CD4-positive, alpha-beta T cell treated with Interleukin-1 beta for 1 hour (primary cell): ENCODE measurements around the gene ZDHHC4.

ENCODE experiments used
- DNase-seq, 2 donors: peaks; one replicate each; pipeline ENCODE4 v3.0.0-alpha.2; 2020 to 2022

The ZDHHC4 gene

DNA sequence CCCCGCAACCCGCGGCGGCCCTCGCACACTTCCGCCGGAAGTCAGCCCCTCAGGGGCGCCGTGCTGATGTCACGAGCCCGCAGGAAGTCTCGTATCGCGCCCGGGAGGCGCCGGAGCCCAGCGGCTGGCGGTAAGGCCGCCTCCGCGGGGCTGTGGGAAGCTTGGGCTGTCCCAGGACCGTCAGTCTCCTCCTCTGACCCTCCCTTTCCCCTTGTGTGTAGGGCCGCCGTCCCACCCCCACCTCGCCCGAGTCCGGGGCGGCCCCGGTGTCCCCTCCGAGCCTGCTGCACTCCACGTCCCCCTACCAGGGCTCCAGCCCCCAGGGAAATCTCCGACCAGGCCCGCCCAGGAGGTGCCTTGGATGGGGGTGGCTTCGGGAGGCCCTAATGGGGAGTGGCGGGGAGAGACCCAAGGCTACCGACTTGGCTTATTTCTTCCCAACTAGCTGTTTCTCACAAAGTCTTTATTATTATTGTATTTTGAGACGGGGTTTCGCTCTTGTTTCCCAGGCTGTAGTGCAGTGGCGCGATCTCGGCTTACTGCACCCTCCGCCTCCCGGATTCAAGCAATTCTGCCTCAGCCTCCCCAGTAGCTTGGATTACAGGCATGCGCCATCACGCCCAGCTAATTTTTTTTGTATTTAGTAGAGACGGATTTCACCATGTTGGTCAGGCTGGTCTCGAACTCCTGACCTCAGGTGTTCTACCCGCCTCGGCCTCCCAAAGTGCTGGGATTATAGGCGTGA is at the start of gene ZDHHC4:
ZDHHC4 (plus strand) TSS at position 86 of the 745 bp plus-strand sequence. CDS start 3,108 bp downstream, outside the sequence.
- peak; percentile 88 to 92 for DNase-seq

DNA sequence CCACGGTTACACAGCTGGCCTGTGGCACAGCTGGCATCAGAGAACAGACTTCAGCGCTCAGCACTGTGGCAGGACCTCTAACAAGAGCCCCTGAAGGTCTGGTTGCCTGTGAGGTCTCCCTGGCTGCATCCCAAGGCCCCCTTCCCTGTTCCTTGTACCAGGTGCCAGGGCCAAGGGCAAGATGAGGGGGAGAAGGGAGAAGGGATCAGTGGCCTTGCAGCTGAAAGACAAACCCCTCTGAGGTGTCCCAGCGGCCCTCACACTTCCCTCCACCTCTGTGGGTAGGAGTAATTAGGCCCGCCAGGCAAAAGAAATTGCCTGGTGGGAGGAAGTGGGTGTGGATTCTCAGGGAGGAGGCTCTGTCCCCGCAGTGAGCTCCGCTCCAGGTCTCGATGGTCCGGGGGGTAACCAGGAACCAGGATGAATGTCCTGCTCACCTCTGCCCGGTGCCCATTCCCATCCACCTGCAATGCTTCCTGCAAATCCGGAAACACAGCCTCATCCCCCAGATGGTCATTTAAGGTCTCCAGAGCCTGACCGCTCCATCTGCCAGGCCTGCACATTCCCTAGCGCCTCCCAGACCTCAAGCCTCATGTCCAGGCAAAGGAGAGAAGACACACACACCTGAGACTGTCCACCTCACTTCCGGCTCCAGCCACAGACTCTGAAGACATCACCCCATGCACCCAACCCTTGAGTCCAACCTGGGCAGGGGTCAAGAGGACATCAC is 48.7 kb upstream of the ZDHHC4 start:
- DNase-seq, result no peak

GRCh38 chr7:6529643-6530042 is 47.6 kb upstream of the ZDHHC4 start:
- DNase-seq, result no peak

DNA sequence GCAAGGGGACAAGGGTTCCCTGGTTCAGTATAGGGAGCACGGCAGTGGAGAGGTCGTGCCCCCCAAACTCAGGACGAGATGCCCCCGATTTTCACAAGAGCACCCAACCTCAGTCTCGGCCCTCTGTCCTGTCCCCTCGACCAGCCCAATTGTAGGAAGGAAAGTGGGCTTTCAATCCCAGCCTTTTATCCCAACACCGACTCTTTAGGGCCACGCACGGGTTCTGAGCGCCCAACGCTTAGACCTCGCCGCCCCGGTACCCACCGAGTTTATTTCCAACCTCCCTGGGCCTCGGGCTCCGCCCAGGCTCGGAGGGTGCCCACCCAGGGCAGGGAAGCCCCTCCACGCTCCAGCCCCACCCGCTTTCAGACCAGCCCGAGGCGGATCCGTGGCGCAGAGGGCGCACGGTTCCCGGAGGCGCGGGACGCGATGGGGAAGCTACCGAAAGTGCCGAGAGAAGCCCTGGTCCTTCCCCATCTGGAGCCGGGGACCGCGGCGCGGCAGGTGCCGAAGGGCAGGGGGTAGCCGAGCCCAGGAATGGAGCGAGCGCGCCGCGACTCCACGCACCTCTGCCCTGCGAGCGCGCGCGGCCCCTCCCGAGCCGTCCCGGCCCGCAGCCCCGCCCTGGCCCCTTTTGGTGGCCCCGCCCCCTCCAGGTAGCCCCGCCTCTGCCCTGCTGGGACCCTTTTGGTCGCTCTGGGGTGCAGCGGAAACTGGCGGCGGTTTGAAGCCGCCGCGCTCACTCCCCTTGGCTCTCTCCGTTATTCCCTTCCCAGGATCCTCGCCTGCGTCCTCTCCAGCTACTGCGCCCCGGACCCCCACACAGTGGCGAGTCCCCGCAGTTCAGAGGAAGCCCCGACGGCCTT is 46.4 kb upstream of the ZDHHC4 start:
- DNase-seq, result peak; percentile 65 to 72

DNA sequence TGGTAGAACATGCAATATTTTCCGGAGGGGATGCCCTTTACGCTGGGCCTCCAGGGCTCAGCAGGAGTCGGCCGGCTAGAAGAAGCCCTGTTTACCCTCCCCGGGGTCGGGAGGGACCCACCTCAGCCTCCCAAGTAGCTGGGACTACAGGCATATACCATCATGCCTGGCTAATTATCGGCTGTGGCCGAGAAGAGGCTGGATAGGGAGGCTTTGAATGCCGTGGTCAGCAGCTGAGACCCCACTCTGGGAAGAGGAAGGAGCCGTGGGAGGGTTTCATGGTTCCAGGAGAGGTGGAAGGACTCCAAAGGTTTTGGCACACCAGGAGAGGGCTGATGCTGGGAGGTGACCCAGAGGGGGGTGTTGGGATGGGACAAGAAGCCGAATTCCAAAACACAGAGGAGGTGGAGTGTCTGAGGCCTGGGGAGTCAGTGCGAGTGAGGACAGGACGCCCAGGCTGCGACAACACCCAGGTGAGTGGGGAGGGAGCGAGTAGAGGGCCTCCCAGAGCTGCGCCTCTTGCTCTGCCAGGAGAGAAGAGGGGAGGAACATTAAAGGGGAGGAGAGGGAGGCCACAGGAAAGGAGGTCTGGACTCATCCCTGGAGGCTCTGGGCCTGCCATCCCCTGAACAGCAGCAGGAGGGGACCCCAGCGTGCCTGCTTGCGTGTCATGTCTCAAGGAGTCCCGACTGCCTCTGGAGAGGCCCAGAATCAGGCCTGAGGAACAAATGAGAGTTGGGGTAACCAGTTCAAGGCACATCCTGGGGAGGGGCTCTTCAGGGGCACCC is 45.6 kb upstream of the ZDHHC4 start:
- DNase-seq, result no peak

GRCh38 chr7:6532516-6532915 is 44.7 kb upstream of the ZDHHC4 start:
- no peak for DNase-seq

- DNase-seq, result no peak
Measured at GRCh38 chr7:6533893-6534495, 43.3 kb upstream of the ZDHHC4 start.

- DNase-seq, result no peak
Measured at GRCh38 chr7:6536262-6537260, 40.7 kb upstream of the ZDHHC4 start.

DNA sequence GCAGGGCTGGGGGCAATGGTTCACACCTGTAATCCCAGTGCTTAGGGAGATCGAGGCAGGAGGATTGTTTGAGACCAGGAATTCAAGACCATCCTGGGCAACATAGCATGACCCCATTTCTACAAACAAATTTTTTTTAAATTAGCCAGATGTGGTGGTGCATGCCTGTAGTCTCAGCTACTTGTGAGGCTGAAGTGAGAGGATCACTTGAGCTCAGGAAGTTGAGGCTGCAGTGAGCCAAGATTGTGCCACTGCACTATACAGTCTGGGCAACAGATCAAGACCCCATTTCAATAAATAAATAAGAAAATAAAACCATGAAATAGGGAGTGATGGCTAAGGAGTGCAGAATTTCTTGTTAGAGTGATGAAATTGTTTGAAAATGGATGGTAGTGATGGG is 34.9 kb upstream of the ZDHHC4 start:
- no peak for DNase-seq

DNA sequence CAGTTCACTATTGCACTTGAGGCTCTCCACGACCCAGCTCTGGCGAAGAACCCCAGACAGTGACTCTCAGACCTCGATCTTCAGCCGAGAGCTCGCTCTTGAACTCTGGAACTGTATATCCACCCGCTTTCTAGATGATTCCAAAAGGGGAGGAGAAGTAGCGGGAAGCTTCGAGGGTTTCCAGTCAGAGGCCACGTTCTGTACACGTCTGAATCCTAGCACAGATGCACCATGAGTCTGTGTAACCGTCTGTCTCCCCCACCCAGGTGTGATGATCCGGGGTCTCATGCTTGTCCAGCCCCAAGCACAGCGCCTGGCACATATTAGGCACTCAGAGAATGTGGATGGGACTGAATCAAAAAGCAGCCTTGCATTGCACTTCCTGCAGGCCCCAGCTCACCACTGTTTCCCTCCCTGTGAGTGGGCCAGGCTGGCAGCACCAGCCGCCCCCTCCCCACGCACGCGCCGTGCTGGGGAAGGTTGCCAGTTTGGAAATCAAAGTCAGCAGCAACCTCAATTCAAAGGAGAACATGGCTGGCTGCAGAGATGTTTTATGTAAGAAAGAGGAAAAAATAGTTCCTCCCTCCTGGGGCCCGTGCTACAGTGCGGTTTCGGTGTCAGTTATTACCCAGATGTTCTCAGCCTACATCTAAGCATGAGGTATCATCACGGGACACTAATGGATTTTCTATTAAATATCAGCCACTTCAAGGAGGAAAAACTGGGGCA is 31.7 kb upstream of the ZDHHC4 start:
- no peak for DNase-seq

- DNase-seq, result no peak
Measured at GRCh38 chr7:6546498-6547251, 30.6 kb upstream of the ZDHHC4 start.

DNA sequence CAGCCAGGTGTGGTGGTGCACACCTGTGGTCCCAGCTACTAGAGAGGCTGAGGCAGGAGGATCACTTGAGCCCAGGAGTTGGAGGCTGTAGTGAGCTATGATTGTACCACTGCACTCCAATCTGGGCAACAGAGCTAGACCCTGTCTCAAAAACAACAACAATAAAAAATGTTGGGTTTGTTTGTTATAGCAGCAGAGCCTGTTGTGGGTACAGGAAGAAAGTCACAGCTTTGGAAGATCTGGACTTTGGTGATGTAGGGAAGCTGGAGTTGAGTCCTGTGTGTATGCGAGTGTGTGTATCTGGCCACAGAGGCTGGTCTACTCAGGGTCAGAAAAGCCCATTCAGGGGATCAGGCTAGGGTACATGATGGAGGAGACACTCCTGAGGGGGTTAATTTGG is 29.9 kb upstream of the ZDHHC4 start:
- no peak for DNase-seq

DNA sequence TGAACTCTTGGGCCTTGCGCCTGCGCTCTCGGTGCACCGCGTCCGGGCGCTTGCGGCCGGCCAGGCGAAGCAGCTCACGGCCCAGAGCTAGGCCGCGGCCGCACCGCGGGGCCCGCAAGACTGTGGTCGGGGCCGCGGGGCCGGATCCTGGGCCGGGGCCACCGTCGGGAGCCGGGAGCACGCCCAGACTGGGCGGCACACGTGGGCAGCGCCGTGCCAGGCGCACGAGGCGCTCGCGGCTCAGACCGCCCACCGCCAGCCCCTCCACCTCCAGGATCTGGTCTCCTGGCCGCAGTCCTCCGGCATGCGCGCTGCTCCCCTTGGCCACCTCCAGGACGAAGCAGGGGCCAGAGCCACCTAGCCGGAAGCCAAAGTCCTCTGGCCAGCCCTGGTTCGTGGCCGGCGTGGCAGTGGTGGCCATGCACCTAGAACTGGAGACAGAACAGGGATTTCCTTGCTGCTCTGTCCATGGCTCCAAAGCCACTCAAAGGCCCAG is 26.2 kb upstream of the ZDHHC4 start, which contains the start of gene GRID2IP:
GRID2IP (minus strand) TSS at position 446 of the 496 bp plus-strand sequence; CDS start at position 421, 25 bp downstream.
- DNase-seq, result no peak

GRCh38 chr7:6553448-6554044 is 23.7 kb upstream of the ZDHHC4 start:
- no peak for DNase-seq

GRCh38 chr7:6554848-6555247 is 22.4 kb upstream of the ZDHHC4 start:
- DNase-seq, result no peak

- no peak for DNase-seq
Measured at GRCh38 chr7:6556196-6556595, 21.1 kb upstream of the ZDHHC4 start.

- DNase-seq, result peak in 1 of 2 donors; percentile 13
Measured at GRCh38 chr7:6558837-6559236, 18.4 kb upstream of the ZDHHC4 start.

GRCh38 chr7:6559896-6560295 is 17.4 kb upstream of the ZDHHC4 start:
- DNase-seq, result no peak

- DNase-seq, result no peak
Measured at GRCh38 chr7:6562106-6562505, 15.1 kb upstream of the ZDHHC4 start.
